Measurements from ENCODE around the gene HIVEP1. TPM values are rescaled to one million over a fixed set of nuclear protein-coding genes. Genes with fewer than 3 reads are reported as not detected.

Gene HIVEP1
- total RNA-seq, 1 donor from 2014 or later, result 37.4 TPM

- Mint-ChIP-seq H3K4me3 (no peak overlapping the region), H3K27ac (no peak overlapping the region), H3K9me3 (peaks cover 14% of the 10 kb centered on the region), H3K36me3 (peaks cover 53% of the 10 kb centered on the region), H3K27me3 (no peaks in the 10 kb centered on the region), H3K4me1 (ENCODE audit: unreplicated experiment) (peaks cover 20% of the 10 kb centered on the region)
- TF ChIP-seq CTCF (conservative IDR thresholded peaks at IDR 0.05), result no peak
- DNase-seq (ENCODE audit: extremely low spot score, unreplicated experiment), result no peak
Measured at GRCh38 chr6:12030993-12031550, 19.0 kb downstream of the HIVEP1 start.

GRCh38 chr6:12032783-12033573, 20.9 kb downstream of the HIVEP1 start:
- H3K36me3 Mint-ChIP-seq, result peaks cover 47% of the 10 kb centered on the region
- no peak overlapping the region for H3K4me3 Mint-ChIP-seq
- peak overlapping the region; percentile 42 for H3K27ac Mint-ChIP-seq

GRCh38 chr6:12033770-12034169, 21.7 kb downstream of the HIVEP1 start:
- peak overlapping the region; percentile 15 for H3K4me3 Mint-ChIP-seq
- no peak for TF ChIP-seq CTCF (conservative IDR thresholded peaks at IDR 0.05)
- peaks cover 10% of the 10 kb centered on the region for H3K9me3 Mint-ChIP-seq
- H3K36me3 Mint-ChIP-seq, result peaks cover 40% of the 10 kb centered on the region
- H3K27me3 Mint-ChIP-seq, result no peaks in the 10 kb centered on the region
- no peak for DNase-seq (ENCODE audit: extremely low spot score, unreplicated experiment)
- H3K4me1 Mint-ChIP-seq (ENCODE audit: unreplicated experiment), result peaks cover 26% of the 10 kb centered on the region
- H3K27ac Mint-ChIP-seq, result peak overlapping the region; percentile 54

More at GRCh38 chr6:12032783-12033573, 20.9 kb downstream of the HIVEP1 start:
- no peak for DNase-seq (ENCODE audit: extremely low spot score, unreplicated experiment)
- Mint-ChIP-seq H3K27me3 (no peaks in the 10 kb centered on the region), H3K4me1 (ENCODE audit: unreplicated experiment) (peaks cover 26% of the 10 kb centered on the region), H3K9me3 (peaks cover 10% of the 10 kb centered on the region)
- no peak for TF ChIP-seq CTCF (conservative IDR thresholded peaks at IDR 0.05)

- no peak overlapping the region for H3K4me3 Mint-ChIP-seq
- H3K27ac Mint-ChIP-seq, result peak overlapping the region; percentile 54
- TF ChIP-seq CTCF (conservative IDR thresholded peaks at IDR 0.05), result no peak
- H3K9me3 Mint-ChIP-seq, result peaks cover 10% of the 10 kb centered on the region
- H3K36me3 Mint-ChIP-seq, result peaks cover 38% of the 10 kb centered on the region
- DNase-seq (ENCODE audit: extremely low spot score, unreplicated experiment), result no peak
- H3K4me1 Mint-ChIP-seq (ENCODE audit: unreplicated experiment), result peaks cover 28% of the 10 kb centered on the region
- no peaks in the 10 kb centered on the region for H3K27me3 Mint-ChIP-seq
Measured at GRCh38 chr6:12034349-12034748, 22.2 kb downstream of the HIVEP1 start.

- no peak overlapping the region for H3K4me3 Mint-ChIP-seq
- TF ChIP-seq CTCF (conservative IDR thresholded peaks at IDR 0.05), result no peak
- no peaks in the 10 kb centered on the region for H3K27me3 Mint-ChIP-seq
- peaks cover 10% of the 10 kb centered on the region for H3K9me3 Mint-ChIP-seq
- peaks cover 33% of the 10 kb centered on the region for H3K4me1 Mint-ChIP-seq (ENCODE audit: unreplicated experiment)
- H3K36me3 Mint-ChIP-seq, result peaks cover 36% of the 10 kb centered on the region
- H3K27ac Mint-ChIP-seq, result peak overlapping the region; percentile 54
- DNase-seq (ENCODE audit: extremely low spot score, unreplicated experiment), result no peak
Measured at GRCh38 chr6:12034837-12035236, 22.7 kb downstream of the HIVEP1 start.
